Trophoblast cell (in vitro differentiated cells and primary cell): Measurements from ENCODE around the gene CPSF6.

Experiments
- DNase-seq, 2 donors: peaks; one replicate each; pipeline ENCODE4 v3.0.0-alpha.2; 2016
- H2AFZ ChIP-seq: 2 replicates; pipeline ENCODE4 v1.6.1; 2013; ENCODE audit warnings: low read length, moderate library complexity, mild to moderate bottlenecking; ENCODE audit not compliant: insufficient read depth, poor library complexity
- H2AK5ac ChIP-seq: 2 replicates; pipeline ENCODE4 v1.6.1; 2013; ENCODE audit warnings: mild to moderate bottlenecking, low read length
- H2BK120ac ChIP-seq: 2 replicates; pipeline ENCODE4 v1.6.1; 2013; ENCODE audit warnings: low read length, mild to moderate bottlenecking, moderate library complexity; ENCODE audit not compliant: insufficient read depth, poor library complexity
- H2BK12ac ChIP-seq: 2 replicates; pipeline ENCODE4 v1.6.1; 2013; ENCODE audit warnings: mild to moderate bottlenecking, low read length, moderate library complexity
- H2BK5ac ChIP-seq: 2 replicates; pipeline ENCODE4 v1.6.1; 2013; ENCODE audit warnings: low read length, low read depth, moderate library complexity, mild to moderate bottlenecking; ENCODE audit not compliant: poor library complexity
- H3K14ac ChIP-seq: 2 replicates; pipeline ENCODE4 v1.6.1; 2013; ENCODE audit warnings: mild to moderate bottlenecking, low read length
- H3K18ac ChIP-seq: 2 replicates; pipeline ENCODE4 v1.6.1; 2013; ENCODE audit warnings: mild to moderate bottlenecking, low read length
- H3K23ac ChIP-seq: 2 replicates; pipeline ENCODE4 v1.6.1; 2013; ENCODE audit warnings: low read length
- H3K27ac ChIP-seq: 2 replicates; pipeline ENCODE4 v1.5.1; 2013; ENCODE audit warnings: low read depth, mild to moderate bottlenecking, inconsistent platforms, low read length, moderate library complexity
- H3K27me3 ChIP-seq: 2 replicates; pipeline ENCODE4 v1.6.1; 2013; ENCODE audit warnings: inconsistent platforms, mild to moderate bottlenecking, low read length, moderate library complexity; ENCODE audit not compliant: insufficient read depth
- H3K36me3 ChIP-seq, 2 experiments: 1 replicate in 1 of 2; 2 replicates in 1 of 2; pipeline ENCODE4 v1.6.1; 2013; ENCODE audit warnings: low read length in 2 of 2, mild to moderate bottlenecking in 2 of 2, moderate library complexity in 1 of 2; ENCODE audit not compliant: insufficient read depth in 2 of 2, control insufficient read depth in 1 of 2
- H3K4ac ChIP-seq: 2 replicates; pipeline ENCODE4 v1.6.1; 2013; ENCODE audit warnings: low read depth, mild to moderate bottlenecking, low read length, moderate library complexity
- H3K4me1 ChIP-seq, 2 experiments: 1 replicate in 1 of 2; 2 replicates in 1 of 2; pipeline ENCODE4 v1.6.1; 2013; ENCODE audit warnings: low read length in 2 of 2, mild to moderate bottlenecking in 2 of 2, moderate library complexity in 1 of 2; ENCODE audit not compliant: insufficient read depth in 2 of 2, control insufficient read depth in 1 of 2
- H3K4me2 ChIP-seq: 2 replicates; pipeline ENCODE4 v1.6.1; 2013; ENCODE audit warnings: inconsistent platforms, mild to moderate bottlenecking, low read length, moderate library complexity
- H3K4me3 ChIP-seq: 2 replicates; pipeline ENCODE4 v1.5.1; 2013; ENCODE audit warnings: mild to moderate bottlenecking, low read depth, low read length, inconsistent platforms
- H3K79me1 ChIP-seq: one replicate; pipeline ENCODE4 v1.6.1; 2013; ENCODE audit warnings: low read length
- H3K79me2 ChIP-seq: 2 replicates; pipeline ENCODE4 v1.6.1; 2013; ENCODE audit warnings: low read length, mild to moderate bottlenecking; ENCODE audit not compliant: control insufficient read depth, insufficient read depth, poor library complexity
- H3K9ac ChIP-seq: 2 replicates; pipeline ENCODE4 v1.6.1; 2013; ENCODE audit warnings: mild to moderate bottlenecking, low read length
- H3K9me3 ChIP-seq: 2 replicates; pipeline ENCODE4 v1.6.1; 2013; ENCODE audit warnings: low read depth, mild to moderate bottlenecking, control low read depth, inconsistent platforms, low read length; ENCODE audit not compliant: insufficient read depth
- H4K12ac ChIP-seq: 2 replicates; pipeline ENCODE4 v1.6.1; 2013; ENCODE audit warnings: low read depth, mild to moderate bottlenecking, low read length, moderate library complexity
- H4K8ac ChIP-seq: 2 replicates; pipeline ENCODE4 v1.6.1; 2013; ENCODE audit warnings: low read depth, mild to moderate bottlenecking, low read length, moderate library complexity
- H4K91ac ChIP-seq: one replicate; pipeline ENCODE4 v1.6.1; 2013; ENCODE audit warnings: low read depth, mild to moderate bottlenecking, low read length, moderate library complexity
- WGBS: extraction: QIAGEN DNeasy Blood & Tissue Kit; methylation state at CpG from one replicate; pipeline ENCODE4 v1.1.7; 2013; ENCODE audit warnings: missing lambda C conversion rate; ENCODE audit not compliant: insufficient read length, insufficient coverage; ENCODE audit errors: extremely low coverage; 5-methylcytosine and 5-hydroxymethylcytosine counted together

The CPSF6 gene

DNA sequence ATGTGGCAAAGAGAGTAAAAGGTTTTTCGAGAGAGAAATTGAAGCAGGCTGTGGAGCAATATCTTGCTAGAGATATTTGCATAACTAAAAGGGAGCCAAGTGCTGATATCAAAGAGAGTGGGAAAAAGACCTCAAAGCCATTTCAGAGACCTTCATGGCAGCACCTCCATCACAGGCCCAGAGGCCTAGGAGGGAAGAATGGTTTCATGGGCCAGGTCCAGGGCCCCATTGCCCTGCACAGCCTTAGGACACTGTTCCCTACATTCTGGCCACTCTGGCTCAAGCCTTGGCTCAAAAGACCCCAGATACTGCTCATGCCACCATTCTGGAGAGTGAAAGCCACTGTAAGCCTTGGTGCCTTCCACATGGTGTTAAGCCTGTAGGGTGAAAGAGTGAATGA lies 58.8 kb downstream of the CPSF6 start:
- H3K79me2 ChIP-seq, result no peaks in the 10 kb centered on the region
- H4K8ac ChIP-seq, result no peak overlapping the region
- no peak overlapping the region for H2AK5ac ChIP-seq
- DNase-seq, result no peak
- no peaks in the 10 kb centered on the region for H3K36me3 ChIP-seq
- no CpG with 5 or more reads among the region's 1 CpG for WGBS
- no peak overlapping the region for H4K12ac ChIP-seq
- no peak overlapping the region for H3K4me2 ChIP-seq
- no peak overlapping the region for H3K9ac ChIP-seq
- peaks cover 6% of the 10 kb centered on the region for H3K9me3 ChIP-seq
- H2BK12ac ChIP-seq, result no peak overlapping the region
- no peak overlapping the region for H3K14ac ChIP-seq
- no peak overlapping the region for H3K18ac ChIP-seq
- H3K27me3 ChIP-seq, result no peaks in the 10 kb centered on the region
- H3K79me1 ChIP-seq, result no peaks in the 10 kb centered on the region
- H4K91ac ChIP-seq, result no peak overlapping the region
- no peak overlapping the region for H2BK5ac ChIP-seq
- H3K23ac ChIP-seq, result no peak overlapping the region
- H3K4me1 ChIP-seq, result no peaks in the 10 kb centered on the region
- no peak overlapping the region for H2BK120ac ChIP-seq
- no peak overlapping the region for H3K4ac ChIP-seq
- H2AFZ ChIP-seq, result no peak overlapping the region
- H3K27ac ChIP-seq, result no peak overlapping the region
- H3K4me3 ChIP-seq, result no peak overlapping the region

DNA sequence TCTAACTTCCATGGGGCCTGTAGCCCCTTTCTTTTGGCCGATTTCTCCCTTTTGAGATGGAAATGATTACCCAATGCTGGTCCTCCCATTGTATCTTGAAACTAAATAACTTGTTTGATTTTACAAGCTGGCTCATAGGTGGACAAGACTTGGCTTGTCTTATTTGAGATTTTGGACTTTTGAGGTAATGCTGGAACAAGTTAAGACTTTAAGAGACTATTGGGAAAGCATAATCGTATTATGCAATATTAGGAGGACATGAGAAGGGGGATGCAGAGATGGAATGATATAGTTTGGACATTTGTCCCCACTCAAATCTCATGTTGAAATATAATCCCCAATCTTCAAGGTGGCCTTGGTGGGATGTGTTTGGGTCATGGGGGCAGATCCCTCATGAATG lies 59.6 kb downstream of the CPSF6 start:
- H3K9ac ChIP-seq, result no peak overlapping the region
- no peak overlapping the region for H2BK5ac ChIP-seq
- H2BK120ac ChIP-seq, result no peak overlapping the region
- no peak overlapping the region for H3K14ac ChIP-seq
- no peak overlapping the region for H3K4ac ChIP-seq
- no peak overlapping the region for H2AK5ac ChIP-seq
- H4K8ac ChIP-seq, result no peak overlapping the region
- H3K23ac ChIP-seq, result no peak overlapping the region
- no peak overlapping the region for H3K27ac ChIP-seq
- H3K27me3 ChIP-seq, result no peaks in the 10 kb centered on the region
- H2BK12ac ChIP-seq, result no peak overlapping the region
- no peak overlapping the region for H3K4me3 ChIP-seq
- no peak for DNase-seq
- WGBS, result no CpG with 5 or more reads among the region's 2 CpGs
- no peak overlapping the region for H4K91ac ChIP-seq
- H2AFZ ChIP-seq, result no peak overlapping the region
- H3K36me3 ChIP-seq, result no peaks in the 10 kb centered on the region
- no peaks in the 10 kb centered on the region for H3K4me1 ChIP-seq
- H3K79me1 ChIP-seq, result no peaks in the 10 kb centered on the region
- no peak overlapping the region for H3K4me2 ChIP-seq
- H3K18ac ChIP-seq, result no peak overlapping the region
- no peaks in the 10 kb centered on the region for H3K79me2 ChIP-seq
- no peak overlapping the region for H4K12ac ChIP-seq
- peaks cover 6% of the 10 kb centered on the region for H3K9me3 ChIP-seq

DNA sequence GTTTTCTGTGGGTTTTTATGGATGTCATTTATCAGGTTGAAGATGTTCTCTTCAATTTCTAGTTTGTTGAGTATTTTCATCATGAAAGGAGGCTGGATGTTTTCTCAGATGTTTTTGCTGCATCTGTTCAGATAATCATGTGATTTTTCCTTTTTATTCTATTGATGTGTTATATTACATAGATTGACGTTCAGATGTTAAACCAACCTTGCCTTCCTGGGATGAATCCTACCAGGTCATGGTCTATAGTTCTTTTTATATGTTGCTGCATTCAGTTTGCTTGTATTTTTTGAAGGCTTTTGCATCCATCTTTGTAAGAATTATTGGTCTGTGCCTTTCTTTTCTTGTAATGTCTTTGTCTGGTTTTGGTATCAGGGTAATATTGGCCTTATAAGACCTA lies 64.9 kb downstream of the CPSF6 start:
- Histone ChIP-seq H3K9ac (no peak overlapping the region), H3K4me3 (no peak overlapping the region), H3K27ac (no peak overlapping the region), H2BK120ac (no peak overlapping the region), H3K79me2 (no peaks in the 10 kb centered on the region), H3K4me1 (no peaks in the 10 kb centered on the region), H3K4ac (no peak overlapping the region), H2BK5ac (no peak overlapping the region), H3K14ac (no peak overlapping the region), H4K91ac (no peak overlapping the region), H3K18ac (no peak overlapping the region), H3K4me2 (no peak overlapping the region), H3K27me3 (no peaks in the 10 kb centered on the region), H4K8ac (no peak overlapping the region), H4K12ac (no peak overlapping the region), H2AFZ (no peak overlapping the region), H2AK5ac (no peak overlapping the region), H3K79me1 (no peaks in the 10 kb centered on the region), H3K36me3 (no peaks in the 10 kb centered on the region), H3K9me3 (no peaks in the 10 kb centered on the region), H3K23ac (no peak overlapping the region), H2BK12ac (no peak overlapping the region)
- DNase-seq, result no peak
- WGBS, result no CpG with 5 or more reads among the region's 1 CpG

DNA sequence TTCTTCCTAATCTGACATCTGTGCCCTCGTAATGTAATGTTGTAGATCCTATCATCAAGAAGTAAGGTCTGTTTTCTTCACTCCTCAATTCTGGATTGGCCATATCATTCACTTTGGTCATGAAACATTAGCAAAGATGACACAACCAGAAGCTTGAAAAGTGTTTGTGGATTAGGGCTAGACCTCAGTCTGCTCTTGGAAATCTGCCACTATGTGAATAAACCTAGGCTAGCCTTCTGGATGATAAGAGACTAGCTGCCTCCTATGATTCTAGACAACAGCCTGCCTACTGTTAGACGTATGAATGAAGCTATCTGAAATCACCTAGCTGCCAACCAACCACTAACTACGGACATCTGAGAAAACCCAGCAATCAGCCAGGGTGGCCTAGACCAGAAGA lies 70.1 kb downstream of the CPSF6 start:
- no peak overlapping the region for H3K4ac ChIP-seq
- WGBS, result no CpG with 5 or more reads among the region's 3 CpGs
- DNase-seq, result no peak
- H2AFZ ChIP-seq, result no peak overlapping the region
- H2BK120ac ChIP-seq, result no peak overlapping the region
- no peak overlapping the region for H2AK5ac ChIP-seq
- H3K23ac ChIP-seq, result no peak overlapping the region
- H3K14ac ChIP-seq, result no peak overlapping the region
- H3K27ac ChIP-seq, result no peak overlapping the region
- no peaks in the 10 kb centered on the region for H3K79me1 ChIP-seq
- no peaks in the 10 kb centered on the region for H3K79me2 ChIP-seq
- no peak overlapping the region for H4K8ac ChIP-seq
- H3K9ac ChIP-seq, result no peak overlapping the region
- no peak overlapping the region for H2BK12ac ChIP-seq
- H3K36me3 ChIP-seq, result no peaks in the 10 kb centered on the region
- no peak overlapping the region for H4K91ac ChIP-seq
- no peak overlapping the region for H2BK5ac ChIP-seq
- no peaks in the 10 kb centered on the region for H3K4me1 ChIP-seq
- H4K12ac ChIP-seq, result no peak overlapping the region
- H3K27me3 ChIP-seq, result no peaks in the 10 kb centered on the region
- no peak overlapping the region for H3K4me2 ChIP-seq
- H3K4me3 ChIP-seq, result no peak overlapping the region
- no peaks in the 10 kb centered on the region for H3K9me3 ChIP-seq
- H3K18ac ChIP-seq, result no peak overlapping the region
